Activated B cell treated with CpG ODN at 0.5 μM for 24 hours (primary cell): Measurements from ENCODE around the gene SNX14. TPM values are rescaled to one million over a fixed set of nuclear protein-coding genes. Genes with fewer than 3 reads are reported as not detected.
"Not testable (repeated sequence)": the region's sequence is repeated elsewhere in the genome, so short reads cannot be mapped to it uniquely, and the experiment has no call there.

Experiments used
- ATAC-seq: fragments of 200-7000 bp; cut with Tn5 transposase; one replicate; pipeline ENCODE4 v1.10.0; 2021; ENCODE audit warnings: low read depth, mild to moderate bottlenecking, moderate library complexity
- CTCF ChIA-PET: fragments of 350-600 bp; sonication (Branson Sonifier 250); formaldehyde crosslinking; loops from one replicate; lab custom pipeline; 2021; ENCODE audit warnings: antibody characterized with exemption; lab: Charles Lee
- POLR2A ChIA-PET: fragments of 350-600 bp; sonication (Branson Sonifier 250); formaldehyde crosslinking; loops from one replicate; lab custom pipeline; 2021; ENCODE audit warnings: antibody characterized with exemption; lab: Charles Lee
- DNase-seq: peaks from one replicate; pipeline ENCODE4 v3.0.0; 2022
- H3K27ac Mint-ChIP-seq: one replicate; pipeline ENCODE4 v1.8.0; 2020; ENCODE audit warnings: mixed read lengths
- H3K27me3 Mint-ChIP-seq: one replicate; pipeline ENCODE4 v1.8.0; 2021; ENCODE audit warnings: mixed read lengths
- H3K36me3 Mint-ChIP-seq: one replicate; pipeline ENCODE4 v1.8.0; 2021; ENCODE audit warnings: low read depth, mixed read lengths
- H3K4me1 Mint-ChIP-seq: one replicate; pipeline ENCODE4 v1.8.0; 2021; ENCODE audit warnings: mixed read lengths
- H3K4me3 Mint-ChIP-seq: one replicate; pipeline ENCODE4 v1.8.0; 2020; ENCODE audit warnings: mild to moderate bottlenecking, mixed read lengths
- H3K9me3 Mint-ChIP-seq: one replicate; pipeline ENCODE4 v1.8.0; 2020; ENCODE audit warnings: mixed read lengths
- CTCF ChIP-seq: fragments of 200-600 bp; IDR thresholded peaks from one replicate; pipeline ENCODE4 v1.8.0; 2022; ENCODE audit warnings: antibody characterized with exemption, mild to moderate bottlenecking
- intact Hi-C: fragments of 100-400 bp; cut with micrococcal nuclease; formaldehyde crosslinking; loops from one replicate; pipeline ENCODE4 v1.15.1; 2024
- total RNA-seq: library from RNA; stranded (reverse); gene quantifications from 2 replicates; pipeline ENCODE4 v1.2.3, GENCODE V29; 2022

The SNX14 gene
- total RNA-seq, 1 donor from 2014 or later = 70.8 TPM

- Mint-ChIP-seq H3K27ac (peak overlapping the region; percentile 9), H3K4me1 (no peaks in the 10 kb centered on the region), H3K36me3 (peaks cover 8% of the 10 kb centered on the region), H3K9me3 (no peaks in the 10 kb centered on the region), H3K27me3 (no peaks in the 10 kb centered on the region), H3K4me3 (no peak overlapping the region)
- POLR2A ChIA-PET = interaction anchor here (2.5 to 2.6 kb wide), 2 partner anchors 43 to 78 kb away, joined by 6 to 11 read pairs; partner anchors contain the start of gene SYNCRIP
- ATAC-seq (no peak), DNase-seq (no peak)
- intact Hi-C loops = no loop called here
- no peak for TF ChIP-seq CTCF
- CTCF ChIA-PET = no interaction called here
Measured at GRCh38 chr6:85600713-85601313, 7.2 kb upstream of the SNX14 start.

GRCh38 chr6:85594197-85594930 lies 706 bp upstream of the SNX14 start:
- no peaks in the 10 kb centered on the region for H3K27me3 Mint-ChIP-seq
- ATAC-seq (peak; percentile 6), DNase-seq (no peak)
- ChIA-PET CTCF (interaction anchor here (0.8 to 2.0 kb wide), 3 partner anchors 45 to 84 kb away, joined by 3 to 6 read pairs (median 5); no protein-coding TSS in a partner anchor), POLR2A (interaction anchor here (0.8 to 9.2 kb wide), 7 partner anchors 47 to 145 kb away, joined by 3 to 127 read pairs (median 15); partner anchors contain the start of genes NT5E and SYNCRIP)
- H3K27ac Mint-ChIP-seq = peak overlapping the region; percentile 98
- intact Hi-C loops = loop anchor here (1.0 to 2.0 kb wide), 6 partner anchors 12 to 1738 kb away; partner anchors contain the start of genes NT5E and ZNF292
- H3K9me3 Mint-ChIP-seq = no peaks in the 10 kb centered on the region
- TF ChIP-seq CTCF = no peak
- peaks cover 22% of the 10 kb centered on the region for H3K36me3 Mint-ChIP-seq
- H3K4me3 Mint-ChIP-seq = peak overlapping the region; percentile 99
- H3K4me1 Mint-ChIP-seq = peaks cover 43% of the 10 kb centered on the region

GRCh38 chr6:85592033-85592432 lies 1.6 kb downstream of the SNX14 start:
- DNase-seq = no peak
- POLR2A ChIA-PET = interaction anchor here (5.3 to 9.2 kb wide), 2 partner anchors 49 to 86 kb away, joined by 78 to 127 read pairs; partner anchors contain the start of gene SYNCRIP
- no peaks in the 10 kb centered on the region for H3K27me3 Mint-ChIP-seq
- H3K27ac Mint-ChIP-seq = peak overlapping the region; percentile 98
- no peak for TF ChIP-seq CTCF
- H3K36me3 Mint-ChIP-seq = peaks cover 26% of the 10 kb centered on the region
- H3K9me3 Mint-ChIP-seq = no peaks in the 10 kb centered on the region
- CTCF ChIA-PET = no interaction called here
- peak overlapping the region; percentile 99 for H3K4me3 Mint-ChIP-seq
- ATAC-seq = no peak
- intact Hi-C loops = no loop called here
- peaks cover 47% of the 10 kb centered on the region for H3K4me1 Mint-ChIP-seq

- H3K36me3 Mint-ChIP-seq = peaks cover 28% of the 10 kb centered on the region
- no peak overlapping the region for H3K27ac Mint-ChIP-seq
- no peak for DNase-seq
- no peak for ATAC-seq
- TF ChIP-seq CTCF = no peak
- ChIA-PET CTCF (no interaction called here), POLR2A (interaction anchor here (5.3 to 9.2 kb wide), 2 partner anchors 50 to 87 kb away, joined by 78 to 127 read pairs; partner anchors contain the start of gene SYNCRIP)
- no peaks in the 10 kb centered on the region for H3K9me3 Mint-ChIP-seq
- peaks cover 47% of the 10 kb centered on the region for H3K4me1 Mint-ChIP-seq
- no peaks in the 10 kb centered on the region for H3K27me3 Mint-ChIP-seq
- intact Hi-C loops = no loop called here
- no peak overlapping the region for H3K4me3 Mint-ChIP-seq
Measured at GRCh38 chr6:85591207-85591606, 2.5 kb downstream of the SNX14 start.

GRCh38 chr6:85585741-85586140 lies 7.9 kb downstream of the SNX14 start:
- CTCF ChIA-PET = no interaction called here
- ATAC-seq (no peak), DNase-seq (no peak)
- TF ChIP-seq CTCF = no peak
- POLR2A ChIA-PET = no interaction called here
- Mint-ChIP-seq H3K9me3 (peaks cover 19% of the 10 kb centered on the region), H3K27ac (no peak overlapping the region), H3K4me3 (no peak overlapping the region), H3K4me1 (peaks cover 46% of the 10 kb centered on the region), H3K27me3 (no peaks in the 10 kb centered on the region), H3K36me3 (peaks cover 53% of the 10 kb centered on the region)
- intact Hi-C loops = no loop called here

GRCh38 chr6:85582832-85583231 lies 10.8 kb downstream of the SNX14 start:
- Mint-ChIP-seq H3K36me3 (peaks cover 47% of the 10 kb centered on the region), H3K9me3 (peaks cover 19% of the 10 kb centered on the region), H3K4me1 (peaks cover 33% of the 10 kb centered on the region)
- CTCF ChIA-PET, intact Hi-C loops, POLR2A ChIA-PET, ATAC-seq, H3K27ac Mint-ChIP-seq, H3K4me3 Mint-ChIP-seq, DNase-seq, H3K27me3 Mint-ChIP-seq: not testable (repeated sequence)
